HG03135 (cell line): ENCODE measurements around the gene CACNA1C.

Experiments
- ATAC-seq: cut with Tn5 transposase; IDR thresholded peaks from one replicate; pipeline ENCODE4 v1.9.1; 2021; ENCODE audit warnings: mild to moderate bottlenecking, moderate library complexity; ENCODE audit not compliant: unreplicated experiment

The CACNA1C gene

DNA sequence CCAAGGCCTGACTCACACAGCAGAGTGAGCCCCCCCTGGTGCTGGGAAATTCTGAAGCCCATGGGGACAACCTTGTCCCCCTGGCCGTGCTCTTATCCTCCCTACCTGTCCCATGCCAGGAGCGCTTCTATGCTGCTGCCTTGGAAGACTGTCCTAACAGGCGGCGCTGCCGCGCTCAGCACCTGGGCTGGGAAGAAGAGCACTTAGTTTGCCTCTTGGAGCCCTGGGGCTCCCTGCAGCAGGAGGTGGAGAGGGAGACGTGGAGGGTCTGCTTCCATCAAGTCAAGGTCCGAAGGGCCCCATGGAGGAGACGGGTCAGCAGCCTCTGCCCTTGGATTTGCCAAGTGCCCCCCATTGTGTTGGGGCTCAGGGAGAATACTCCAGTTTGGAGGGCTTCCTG, 300.5 kb downstream of the CACNA1C start:
- ATAC-seq: no peak

DNA sequence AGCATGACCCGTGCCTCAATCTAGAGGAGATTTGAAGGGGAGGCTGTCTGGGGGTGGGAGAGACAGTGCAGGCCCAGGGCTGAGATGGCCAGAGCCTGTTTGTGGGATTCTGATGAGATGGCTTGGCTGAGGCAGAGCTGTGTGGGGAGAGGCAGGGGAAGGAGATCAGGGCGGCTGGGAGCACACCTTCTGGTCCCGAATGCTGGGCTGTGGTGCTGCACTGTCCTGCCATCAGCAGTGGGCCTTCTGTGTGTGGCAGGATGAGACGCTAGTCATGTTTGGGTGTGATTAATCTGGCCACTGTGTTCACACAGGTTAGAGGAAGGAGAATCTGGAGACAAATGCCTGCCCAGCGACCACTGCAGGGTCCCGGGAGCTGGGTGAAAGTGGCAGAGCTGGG, 300.9 kb downstream of the CACNA1C start:
- ATAC-seq: no peak

DNA sequence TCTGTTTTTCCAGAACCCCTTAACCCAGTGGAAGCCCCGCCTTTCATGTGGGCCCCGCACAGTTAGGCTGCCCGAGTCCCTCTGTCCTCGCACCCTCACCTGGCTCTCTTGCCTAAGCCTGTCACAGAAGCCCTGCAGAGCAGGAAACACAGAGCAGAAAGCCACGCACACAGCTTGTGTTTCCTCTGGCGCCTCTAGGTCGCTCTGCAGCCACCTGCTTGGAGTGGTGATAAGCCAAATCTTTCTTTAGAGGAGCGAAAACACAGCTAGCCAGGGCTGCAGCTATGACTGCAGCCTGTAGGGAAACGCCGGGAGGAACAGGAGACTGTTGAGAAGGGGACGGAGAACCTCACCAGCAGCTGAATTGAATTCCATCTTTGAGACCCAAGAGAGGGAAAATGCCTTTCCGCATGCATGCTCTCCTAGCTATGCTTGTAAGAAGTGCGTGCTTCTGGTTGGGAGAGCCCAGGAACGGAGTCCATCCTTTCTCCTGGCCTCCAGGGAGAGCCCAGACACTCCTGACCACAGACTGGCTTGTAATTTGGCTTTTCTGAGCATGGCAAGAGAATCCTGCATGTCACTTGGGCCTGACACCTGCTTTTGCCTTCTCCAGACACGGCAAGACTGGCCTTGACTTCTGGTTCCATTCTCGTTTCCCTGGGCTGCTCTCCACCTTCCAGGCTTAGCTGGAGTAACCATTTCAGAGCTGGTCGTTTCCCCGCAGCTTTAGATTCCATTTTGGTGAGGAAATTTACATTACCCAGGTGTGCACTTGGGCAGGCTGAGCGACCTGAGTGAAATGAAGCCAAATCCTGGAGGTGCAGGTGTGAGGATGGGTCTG, 301.6 kb downstream of the CACNA1C start:
- no peak for ATAC-seq

DNA sequence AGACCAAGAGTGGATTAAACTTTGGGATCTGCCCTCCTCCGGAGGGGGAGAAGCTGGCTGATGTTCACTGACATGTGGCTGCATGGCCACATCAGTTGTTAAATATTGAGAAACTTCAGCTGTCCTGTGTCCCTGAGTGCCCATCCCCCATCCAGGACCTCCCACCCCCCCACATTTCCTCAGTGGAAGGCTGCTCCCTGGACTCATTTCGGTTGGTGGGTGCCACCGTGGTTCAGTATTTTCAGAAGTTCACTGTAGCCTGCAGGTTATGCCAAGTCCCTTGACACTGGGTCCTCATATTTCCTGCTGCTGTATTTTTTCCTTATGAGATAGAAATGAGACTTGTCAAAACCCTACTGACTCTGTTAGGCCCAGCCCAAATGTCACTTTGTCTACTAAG, 302.4 kb downstream of the CACNA1C start:
- no peak for ATAC-seq

DNA sequence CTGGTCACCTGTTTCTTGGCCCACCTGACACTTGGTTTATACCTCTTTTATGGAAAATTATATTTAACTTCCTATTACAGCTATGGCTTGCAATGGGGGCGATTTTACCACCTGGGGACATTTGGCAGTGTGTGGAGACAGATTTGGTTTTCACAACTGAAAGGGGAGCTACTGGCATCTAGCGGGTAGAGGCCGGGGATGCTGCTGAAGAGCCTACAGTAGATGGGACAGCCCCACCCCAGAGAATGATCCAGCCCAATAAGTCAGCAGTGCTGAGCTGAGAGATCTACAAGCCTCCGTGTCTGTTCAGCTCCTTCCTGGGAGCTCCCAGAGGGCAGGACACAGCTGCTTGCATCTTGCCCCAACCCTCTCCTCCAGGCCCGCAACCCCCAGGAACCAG, 302.8 kb downstream of the CACNA1C start:
- no peak for ATAC-seq

DNA sequence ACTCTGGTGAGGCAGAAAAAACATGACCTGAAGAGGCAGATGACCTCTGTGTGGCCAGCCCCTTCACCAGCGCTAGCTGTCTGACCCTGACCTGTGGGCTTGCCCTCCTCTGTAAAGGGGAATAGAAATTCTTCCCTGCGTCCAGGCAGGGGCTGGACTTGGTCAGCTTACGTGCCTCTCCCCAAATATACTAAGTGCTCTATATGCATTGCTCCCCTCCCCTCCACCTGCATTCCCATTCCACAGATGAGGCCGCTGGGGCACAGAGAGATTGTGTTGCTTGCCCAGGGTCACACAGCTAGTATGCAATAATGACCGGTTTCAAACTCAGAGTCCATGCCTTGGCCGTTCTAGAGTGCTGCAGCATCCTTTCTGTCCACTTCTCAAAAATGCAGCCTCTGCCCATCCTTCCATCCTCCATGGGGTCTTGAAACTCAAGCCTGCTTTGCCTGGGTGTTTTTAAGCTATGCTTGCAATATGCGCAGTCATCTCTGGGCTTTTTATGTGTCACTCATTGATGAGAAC, 303.9 kb downstream of the CACNA1C start:
- ATAC-seq: no peak

DNA sequence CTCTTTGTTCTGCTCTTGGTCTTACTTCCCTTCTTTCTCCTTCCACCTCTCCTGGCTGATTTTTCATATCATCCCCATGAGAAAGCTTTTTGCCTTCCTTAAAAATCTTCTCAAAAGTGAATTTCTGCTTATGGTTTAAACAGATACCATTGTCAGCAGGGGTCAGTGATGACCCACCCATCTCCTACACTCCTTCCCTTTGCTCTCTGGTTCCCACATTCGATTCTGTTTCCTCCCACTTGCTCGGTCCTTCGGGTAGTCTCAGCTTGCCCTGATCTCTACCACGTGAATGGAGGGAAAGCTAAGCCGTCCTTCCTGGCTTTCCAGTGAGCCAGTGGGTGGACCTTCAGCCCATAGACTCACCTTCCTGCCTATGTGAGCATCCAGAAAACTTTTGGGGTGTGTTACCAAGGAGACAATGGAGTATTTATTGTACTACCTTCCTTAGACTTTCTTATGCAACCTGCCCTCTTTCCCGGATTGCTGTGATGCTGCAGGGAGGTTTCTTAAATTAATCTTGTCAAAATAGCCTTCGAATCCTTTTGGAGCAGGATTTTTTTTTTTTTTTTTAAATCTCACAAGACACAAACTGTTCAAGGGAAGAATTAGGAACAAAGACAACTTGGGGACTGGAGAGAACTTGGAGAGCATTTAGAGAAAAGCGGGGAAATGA, 306.3 kb downstream of the CACNA1C start:
- no peak for ATAC-seq

DNA sequence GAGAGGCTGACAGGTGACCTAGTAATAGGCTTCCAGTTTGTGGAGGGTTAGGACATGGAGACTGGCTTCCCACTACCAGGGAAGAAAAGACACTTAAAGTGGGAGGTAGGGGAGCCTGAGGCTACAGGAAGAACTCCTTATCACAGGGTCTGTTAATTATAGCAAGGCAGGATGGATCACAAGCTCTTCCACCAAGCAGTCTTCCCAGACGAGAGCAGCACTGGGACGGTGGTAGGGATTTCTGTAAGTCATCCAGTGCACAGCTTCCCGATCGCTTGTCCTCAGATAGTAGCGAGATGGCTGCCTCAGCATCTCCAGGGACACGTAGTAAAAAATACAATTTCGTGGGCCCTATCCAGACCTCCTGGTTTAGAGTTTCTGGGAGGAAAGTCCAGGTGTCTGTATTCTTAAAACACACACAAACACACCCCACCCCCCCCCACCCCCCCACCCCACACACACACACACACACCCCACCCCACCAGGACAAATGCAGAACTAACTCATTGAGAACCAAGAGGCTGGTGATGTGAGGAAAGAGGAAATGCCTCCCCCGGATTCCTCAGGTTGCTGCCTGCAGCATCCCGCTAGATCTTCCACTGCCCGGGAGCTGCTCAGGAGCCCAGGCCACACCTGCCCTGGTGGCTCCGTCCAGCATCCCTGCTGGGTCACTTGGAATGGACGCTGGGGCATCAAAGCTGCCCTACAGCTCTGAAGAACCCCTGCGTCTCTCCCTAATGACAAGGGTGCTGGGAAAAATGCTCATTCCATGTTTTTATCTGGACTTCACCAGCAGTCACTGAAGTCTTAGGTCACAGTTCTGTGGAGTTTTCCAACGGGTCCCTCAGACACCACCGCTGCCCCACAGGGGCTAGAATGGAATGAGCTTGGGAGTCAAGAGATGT, 307.2 kb downstream of the CACNA1C start:
- no peak for ATAC-seq

DNA sequence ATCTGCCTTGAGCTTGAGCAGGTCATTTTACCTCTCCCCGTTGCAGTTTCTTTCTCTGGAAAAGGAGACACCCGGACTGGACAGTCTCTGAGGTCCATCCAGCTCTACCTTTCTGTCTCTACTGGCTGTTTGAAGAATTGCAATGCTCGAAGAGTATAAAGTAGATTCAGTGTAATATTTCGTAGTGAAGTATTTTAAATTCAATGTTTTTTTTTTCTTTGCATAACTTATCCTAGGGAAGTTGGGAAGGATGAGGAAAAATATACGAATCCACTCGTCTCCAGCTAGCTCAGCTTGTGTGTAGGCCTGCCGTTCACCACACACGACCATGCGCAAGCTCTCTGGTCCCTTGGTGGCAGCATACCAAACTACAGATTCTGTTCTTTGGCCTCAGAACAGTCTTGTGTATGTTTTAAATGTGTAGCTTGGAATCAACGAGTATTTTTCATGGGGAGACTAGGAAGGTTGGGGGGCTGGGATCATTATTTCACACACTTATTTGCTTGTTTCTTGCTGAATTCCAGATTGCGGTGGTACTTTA, 307.9 kb downstream of the CACNA1C start:
- ATAC-seq: no peak

DNA sequence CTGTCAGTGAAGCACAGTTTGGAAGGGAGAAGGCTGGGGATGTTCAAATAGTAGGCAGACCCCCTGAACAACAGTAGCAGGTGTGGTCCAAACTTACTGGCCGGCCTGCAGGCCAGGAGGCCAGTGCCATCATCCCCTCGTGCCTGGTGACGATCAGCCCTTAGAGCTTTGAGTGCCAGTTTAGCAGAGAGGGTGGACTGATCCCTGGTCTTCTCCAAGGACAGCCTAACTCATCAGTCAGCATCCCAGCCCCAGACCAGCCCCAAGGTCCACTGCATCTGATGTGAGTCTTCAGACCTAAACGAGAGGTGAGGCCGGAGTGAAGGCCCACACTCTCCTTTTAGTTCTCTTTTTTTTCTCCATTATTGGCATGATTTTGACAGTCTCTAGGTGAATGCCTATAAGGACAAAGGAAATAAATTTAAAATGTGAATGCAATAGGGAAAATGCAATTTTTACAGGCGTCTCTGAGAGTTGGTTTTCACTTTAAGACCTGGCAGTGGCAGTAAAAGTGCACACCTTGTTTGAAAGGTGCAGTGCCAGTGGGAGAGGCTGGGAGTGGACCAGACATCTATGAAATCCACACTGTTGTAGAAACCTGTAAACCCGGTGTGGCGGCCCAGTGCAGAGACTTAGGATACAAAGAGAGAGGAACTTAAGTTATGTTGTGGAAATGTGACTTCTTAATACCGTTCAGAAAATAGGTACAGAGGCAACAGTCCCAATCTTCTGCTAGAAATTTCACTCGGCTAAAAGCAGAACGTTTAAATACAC, 311.2 kb downstream of the CACNA1C start:
- ATAC-seq: no peak

DNA sequence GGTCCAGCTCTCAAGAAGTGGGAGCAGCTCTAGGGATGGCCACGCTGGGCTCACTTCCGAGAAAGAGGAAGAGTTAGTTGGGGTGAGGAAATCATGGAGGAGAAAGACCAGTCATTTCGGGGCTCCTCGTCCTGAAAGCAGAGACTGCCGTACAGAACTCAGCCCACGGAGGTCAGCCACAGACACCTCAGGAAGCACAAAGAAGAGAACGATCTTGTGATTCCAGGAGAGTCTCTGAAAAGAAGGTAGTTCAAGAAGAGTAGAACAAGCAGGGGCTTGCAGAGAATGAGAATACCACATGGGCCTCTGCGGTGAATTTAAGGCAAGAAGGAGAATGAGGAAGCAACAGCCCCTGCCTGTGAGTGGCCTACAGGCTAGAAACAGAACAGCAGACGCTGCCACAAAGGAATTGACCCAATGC, 311.9 kb downstream of the CACNA1C start:
- ATAC-seq: no peak

DNA sequence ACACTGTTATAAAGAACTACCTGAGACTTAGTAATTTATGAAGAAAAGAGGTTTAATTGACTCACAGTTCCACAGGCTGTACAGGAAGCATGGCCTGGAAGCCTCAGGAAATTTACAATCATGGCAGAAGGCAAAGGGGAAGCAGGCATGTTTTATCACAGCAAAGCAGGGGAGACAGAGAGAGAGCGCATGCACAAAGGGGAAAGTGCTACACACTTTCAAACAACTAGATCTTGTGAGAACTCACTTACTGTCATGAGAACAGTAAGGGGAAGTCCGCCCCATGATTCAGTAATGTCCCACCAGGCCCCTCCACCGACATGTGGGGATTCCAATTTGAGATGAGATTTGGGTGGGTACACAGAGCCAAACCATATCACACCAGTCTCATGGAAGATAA, 313.9 kb downstream of the CACNA1C start:
- no peak for ATAC-seq

DNA sequence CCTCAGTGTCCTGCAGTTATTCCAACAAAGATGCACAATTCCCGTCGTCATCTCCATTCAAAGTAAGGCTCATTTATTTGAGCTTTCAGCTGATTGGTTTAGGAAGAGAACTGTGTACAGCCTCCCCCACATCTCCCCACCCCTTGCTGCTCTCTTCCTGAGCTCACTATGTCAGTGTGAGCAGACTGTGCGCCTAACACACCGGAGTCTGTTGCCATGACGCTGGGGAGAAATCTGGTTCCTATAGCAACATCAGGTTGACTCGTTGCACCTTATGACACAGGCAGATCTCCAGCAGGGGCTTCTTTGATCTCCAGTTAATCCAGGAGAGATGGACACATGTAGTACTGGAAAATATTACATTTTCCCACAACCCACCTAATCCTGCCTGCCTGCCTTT, 319.4 kb downstream of the CACNA1C start:
- ATAC-seq: no peak

DNA sequence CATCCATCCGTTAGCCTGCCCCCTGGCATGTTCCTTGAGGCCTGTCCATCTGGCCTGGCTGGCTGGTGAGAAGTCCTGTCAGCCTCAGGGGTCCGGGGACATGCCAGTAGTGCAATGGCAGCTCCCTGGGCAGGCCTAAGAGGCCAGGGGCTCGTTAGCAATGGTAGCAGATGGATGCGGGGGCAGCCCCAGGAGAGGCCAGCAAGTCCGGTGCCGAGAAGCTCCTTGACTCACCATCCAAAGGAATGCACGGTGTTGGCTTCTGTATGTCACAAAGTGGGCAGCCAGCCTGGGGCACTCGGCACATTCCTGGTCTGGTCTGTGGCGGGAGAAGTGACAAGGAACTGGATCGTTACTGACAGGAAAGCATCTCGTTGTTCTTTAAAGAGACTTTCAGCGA, 319.9 kb downstream of the CACNA1C start:
- ATAC-seq: no peak

DNA sequence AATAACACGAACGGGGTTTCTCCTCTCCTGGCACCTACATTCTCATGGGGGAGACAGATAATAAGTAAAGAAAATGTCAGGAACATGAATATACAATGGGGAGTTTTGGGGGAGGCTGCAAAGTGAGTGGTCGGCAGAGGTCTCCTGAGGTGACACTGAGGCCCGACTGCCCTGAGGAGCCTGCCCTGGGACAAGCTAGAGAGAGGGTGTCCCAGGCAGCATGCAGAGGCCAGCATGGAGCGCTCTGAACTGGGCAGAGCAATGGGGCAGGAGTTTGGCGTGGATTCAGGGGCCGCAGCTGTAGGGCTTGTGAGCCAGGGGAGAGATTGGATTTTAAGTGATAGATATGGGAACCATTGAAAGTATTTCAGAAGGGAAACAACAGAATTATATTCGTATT, 320.5 kb downstream of the CACNA1C start:
- no peak for ATAC-seq

DNA sequence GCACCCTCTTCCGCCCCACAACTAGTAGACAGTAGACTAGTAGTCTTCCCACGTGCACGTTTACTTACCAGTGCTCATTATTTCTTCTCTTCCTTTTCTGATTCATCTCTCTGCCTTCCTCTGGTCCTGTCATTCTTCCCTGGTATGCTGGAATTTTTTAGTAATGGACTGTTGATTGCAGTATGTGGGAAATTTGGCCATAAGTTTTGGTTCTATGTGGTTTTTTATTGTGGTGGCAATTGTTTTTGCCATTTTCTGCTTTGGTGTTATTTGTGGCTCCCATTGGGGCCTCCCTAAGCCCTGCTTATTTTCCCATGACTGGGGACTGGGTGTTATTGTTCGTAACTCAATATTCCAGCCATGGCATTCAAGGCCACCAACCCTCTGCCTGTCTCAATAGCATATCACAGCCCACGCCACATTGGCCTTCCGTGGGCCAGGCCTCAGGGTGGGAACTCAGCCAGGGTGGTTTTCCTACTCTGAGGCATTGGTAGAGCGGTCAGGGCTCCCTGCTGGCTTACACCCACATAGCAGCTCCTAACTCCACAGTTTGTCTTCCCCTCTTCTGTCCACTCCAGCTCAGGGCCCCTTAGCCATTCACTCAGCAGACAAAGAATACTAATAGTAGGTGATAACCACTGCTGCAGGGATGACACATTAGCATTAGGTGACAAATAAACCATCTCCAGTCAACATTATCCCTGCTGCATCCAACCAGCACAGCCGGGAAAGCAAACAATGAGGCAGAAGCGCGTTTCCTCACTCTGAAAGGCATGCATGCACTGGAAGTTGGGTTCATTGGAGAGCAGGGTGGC, 321.5 kb downstream of the CACNA1C start:
- ATAC-seq: no peak

DNA sequence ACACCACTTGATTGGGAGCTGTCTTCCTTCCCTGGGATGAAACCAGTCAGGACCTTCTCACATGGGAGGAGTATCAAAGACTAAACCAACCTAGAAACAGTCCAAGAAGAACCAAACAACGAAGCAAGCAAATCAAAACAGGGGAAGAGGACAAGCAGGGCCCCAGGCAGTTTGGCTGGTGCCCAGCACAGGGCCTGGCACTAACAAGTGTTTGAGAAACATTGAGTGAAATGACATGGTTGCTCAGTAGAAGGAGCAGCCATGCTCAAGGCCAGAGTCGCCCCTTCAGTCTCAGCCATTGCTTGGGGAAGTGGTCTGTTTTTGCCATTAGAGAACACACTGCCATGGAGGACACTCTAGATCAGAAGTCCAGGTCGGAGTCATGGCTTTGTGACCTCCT, 323.1 kb downstream of the CACNA1C start:
- ATAC-seq: no peak

DNA sequence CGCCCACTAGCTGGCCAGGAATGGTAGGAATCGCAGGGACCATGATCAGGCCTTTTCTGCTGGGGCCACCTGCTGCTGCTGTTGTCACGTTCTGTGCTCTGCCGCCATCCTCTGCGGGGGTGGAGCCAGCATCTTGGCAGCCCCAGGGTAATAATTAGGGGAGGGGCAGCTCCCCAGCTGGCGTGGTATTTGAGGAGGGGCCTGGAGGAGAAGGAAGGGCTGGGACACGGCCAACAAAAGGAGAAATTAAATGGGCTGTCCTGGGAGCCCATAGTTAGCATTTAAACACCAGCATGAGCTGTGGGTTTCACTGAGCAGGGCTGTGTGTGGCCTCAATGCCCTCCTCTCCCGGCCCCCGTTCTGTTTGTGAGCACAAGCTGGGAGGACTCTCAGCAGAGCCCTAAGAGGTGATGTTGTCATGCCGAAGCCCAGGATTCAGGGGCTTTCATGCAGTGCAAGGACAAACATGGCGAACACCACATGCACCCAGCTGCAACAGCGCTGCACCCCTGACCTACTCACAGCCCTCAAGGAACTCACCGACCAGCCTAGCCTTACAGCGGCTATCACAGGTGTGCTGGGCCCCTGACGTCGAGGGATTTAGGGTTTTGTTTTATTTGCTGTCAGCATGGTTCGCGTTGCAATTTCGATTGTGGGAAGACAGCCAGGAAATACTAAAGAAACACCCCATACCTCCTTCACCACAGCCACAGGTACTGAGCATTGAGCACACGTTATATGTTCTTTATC, 324.3 kb downstream of the CACNA1C start:
- ATAC-seq: no peak
